Stimulated activated CD4-positive, alpha-beta T cell treated with anti-CD3 and anti-CD28 coated beads, Interleukin-12 subunit alpha, Interleukin-12 subunit beta, amount 100 ng/mL, for 4 hours (primary cell): ENCODE data around the gene C10orf62.
"Not testable (repeated sequence)": the region's sequence is repeated elsewhere in the genome, so short reads cannot be mapped to it uniquely, and the experiment has no call there.

Experiments
- DNase-seq: peaks from one replicate; pipeline ENCODE4 v3.0.0-alpha.2; 2020

C10orf62 gene

GRCh38 chr10:97589479-97589878 lies at the start of gene C10orf62:
TSS of gene C10orf62 (plus strand) at chr10:97589721. CDS start at chr10:97589898, 177 bp downstream.
- no peak for DNase-seq

DNA sequence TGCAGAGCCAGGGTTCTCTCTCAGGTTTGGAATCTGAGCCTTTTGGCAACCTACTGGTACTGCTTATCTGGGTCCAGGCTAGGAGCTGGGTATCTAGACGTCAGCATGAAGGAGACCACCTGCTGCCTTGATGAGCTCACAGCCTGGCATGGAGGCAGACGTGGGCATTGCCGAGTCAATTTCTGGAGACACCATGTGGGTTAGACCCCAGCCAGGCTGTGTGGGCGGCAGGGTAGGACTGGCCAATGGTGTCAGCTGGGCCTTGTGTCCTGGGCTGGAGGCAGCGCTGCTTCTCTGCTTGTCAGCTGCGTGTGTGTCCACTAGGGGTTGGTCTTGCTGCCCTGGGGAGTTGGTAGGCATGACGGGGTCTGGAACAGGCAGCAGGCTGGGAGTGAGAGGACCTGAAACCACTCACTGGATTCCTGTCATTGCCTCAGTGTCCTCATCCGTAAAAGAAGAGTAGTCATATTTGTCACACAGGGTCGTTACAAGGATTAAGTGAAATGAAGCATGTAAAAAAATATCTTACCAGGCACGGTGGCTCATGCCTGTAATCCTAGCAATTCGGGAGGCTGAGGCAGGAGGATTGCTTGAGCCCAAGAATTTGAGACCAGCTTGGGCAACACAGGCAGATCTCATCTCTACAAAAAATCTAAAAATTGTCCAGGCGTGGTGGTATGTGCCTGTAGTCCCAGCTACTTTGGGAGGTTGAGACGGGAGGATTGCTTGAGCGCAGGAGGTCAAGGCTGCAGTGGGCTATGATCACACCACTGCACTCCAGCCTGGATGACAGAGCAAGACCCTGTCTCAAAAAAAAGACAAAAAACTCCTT lies 48.6 kb upstream of the C10orf62 start:
- DNase-seq: no peak

DNA sequence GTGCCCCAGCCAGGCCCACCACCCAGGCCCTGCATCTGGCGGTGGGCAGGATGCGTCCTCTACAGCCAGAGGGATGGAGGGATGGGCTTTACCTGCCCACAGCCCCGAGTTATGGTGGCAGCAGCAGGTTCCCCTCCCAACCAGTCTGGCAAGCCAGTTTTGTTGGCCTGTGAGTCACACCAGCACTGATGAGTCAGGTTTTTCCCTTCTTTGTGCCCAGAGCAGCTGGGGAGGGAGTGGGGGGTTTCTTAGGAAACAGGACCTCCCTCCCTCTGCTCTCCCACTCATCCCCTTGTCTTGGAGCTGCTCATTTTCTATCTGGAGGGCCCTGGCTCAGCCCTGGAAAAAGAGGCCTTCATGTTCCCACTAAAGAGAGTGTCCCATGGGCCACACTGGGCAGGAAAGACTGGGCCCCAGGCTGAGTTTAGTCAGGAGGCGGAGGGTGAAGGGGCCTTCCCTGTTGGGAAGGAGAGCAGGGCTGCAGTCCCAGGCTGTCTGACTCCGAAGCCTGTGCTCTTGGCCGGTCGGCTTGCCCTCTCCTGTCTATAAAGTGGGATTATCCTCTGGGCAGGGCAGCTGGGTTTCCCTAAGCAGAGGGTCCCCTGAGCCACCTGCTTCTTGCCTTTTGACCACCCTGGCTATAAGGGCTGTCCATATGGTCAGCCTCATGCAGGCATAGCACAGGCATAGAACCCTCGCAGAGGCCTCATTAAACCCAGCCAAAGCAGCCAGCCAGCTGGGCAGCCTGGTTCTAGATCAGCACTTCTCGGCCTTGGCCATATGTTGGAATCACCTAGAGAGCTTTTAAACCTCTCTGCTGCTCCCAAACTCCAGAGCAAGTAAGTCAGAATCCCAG lies 47.1 kb upstream of the C10orf62 start:
- DNase-seq: peak; percentile 41

DNA sequence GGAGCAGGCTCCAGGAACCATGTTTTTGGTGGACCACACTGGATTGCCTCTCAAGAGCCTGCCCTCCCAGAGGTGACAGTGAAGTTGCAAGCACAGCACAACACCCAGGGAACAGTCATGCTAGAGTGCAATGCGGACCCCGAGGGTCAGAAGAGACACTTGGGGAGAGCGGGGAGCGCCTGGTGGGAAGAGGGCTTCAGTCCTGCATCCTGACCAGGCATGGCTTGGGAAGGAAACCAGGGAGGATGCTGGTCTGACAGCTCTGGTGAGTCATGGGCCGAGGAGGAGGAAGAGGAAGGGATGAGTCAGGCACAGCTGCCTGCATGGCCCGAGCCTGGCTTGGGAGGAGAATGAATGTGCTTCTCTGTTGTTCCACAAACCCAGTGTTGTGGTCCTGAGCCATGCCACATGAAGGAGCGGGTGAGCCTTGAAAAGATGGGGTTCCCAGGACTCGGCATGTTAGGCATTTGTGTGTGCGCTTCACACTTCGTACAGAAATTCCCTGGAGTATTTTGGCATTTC lies 46.4 kb upstream of the C10orf62 start:
- DNase-seq: peak; percentile 52

GRCh38 chr10:97546456-97547270 lies 42.9 kb upstream of the C10orf62 start:
- no peak for DNase-seq

DNA sequence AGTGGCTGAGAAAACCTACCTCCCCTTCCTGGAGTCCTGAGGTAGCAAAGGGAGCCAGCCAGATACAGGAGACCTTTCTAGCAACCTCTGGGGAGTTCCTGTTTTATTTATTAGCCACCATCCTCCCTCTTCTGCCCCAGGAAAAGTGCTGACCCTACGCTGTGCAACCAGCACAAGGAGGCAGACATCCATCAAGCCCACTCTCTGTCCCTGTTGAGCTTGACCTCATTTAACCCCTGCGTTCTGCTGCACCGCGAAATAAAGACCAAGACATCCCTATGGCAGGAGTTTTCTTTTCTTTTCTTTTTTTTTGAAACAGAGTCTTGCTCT lies 42.3 kb upstream of the C10orf62 start:
- no peak for DNase-seq

GRCh38 chr10:97547962-97548361 lies 41.6 kb upstream of the C10orf62 start:
- no peak for DNase-seq

DNA sequence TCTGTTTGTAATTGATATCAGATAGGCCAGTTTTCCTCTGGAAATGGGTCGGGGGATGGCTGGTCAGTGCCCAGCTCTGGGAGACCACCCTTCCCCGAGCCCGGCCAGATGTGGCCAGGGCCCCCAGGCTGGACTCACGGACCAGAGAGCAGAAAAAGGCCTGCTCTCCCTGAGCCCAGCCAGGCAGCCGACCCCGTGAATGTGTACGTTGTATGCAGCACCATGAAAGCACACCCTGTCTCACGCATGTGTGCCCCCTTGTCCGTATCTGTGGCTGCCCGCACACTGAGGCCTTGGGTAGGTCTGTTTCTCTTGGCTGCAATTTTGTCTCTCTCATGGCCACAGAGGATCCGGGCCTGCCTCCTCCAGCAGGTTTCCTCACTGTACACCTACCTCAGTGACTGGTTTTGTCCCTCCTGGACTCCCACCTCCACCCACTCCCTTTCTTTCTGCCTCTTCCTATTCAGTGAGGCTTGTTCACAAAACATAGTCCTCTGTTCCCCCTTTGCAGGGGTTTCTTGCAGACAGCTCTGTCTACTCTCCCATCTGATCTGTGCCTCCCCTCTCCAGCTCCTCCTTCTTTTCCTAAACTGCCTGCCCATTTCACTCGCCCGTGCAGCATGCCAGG lies 40.6 kb upstream of the C10orf62 start:
- no peak for DNase-seq

DNA sequence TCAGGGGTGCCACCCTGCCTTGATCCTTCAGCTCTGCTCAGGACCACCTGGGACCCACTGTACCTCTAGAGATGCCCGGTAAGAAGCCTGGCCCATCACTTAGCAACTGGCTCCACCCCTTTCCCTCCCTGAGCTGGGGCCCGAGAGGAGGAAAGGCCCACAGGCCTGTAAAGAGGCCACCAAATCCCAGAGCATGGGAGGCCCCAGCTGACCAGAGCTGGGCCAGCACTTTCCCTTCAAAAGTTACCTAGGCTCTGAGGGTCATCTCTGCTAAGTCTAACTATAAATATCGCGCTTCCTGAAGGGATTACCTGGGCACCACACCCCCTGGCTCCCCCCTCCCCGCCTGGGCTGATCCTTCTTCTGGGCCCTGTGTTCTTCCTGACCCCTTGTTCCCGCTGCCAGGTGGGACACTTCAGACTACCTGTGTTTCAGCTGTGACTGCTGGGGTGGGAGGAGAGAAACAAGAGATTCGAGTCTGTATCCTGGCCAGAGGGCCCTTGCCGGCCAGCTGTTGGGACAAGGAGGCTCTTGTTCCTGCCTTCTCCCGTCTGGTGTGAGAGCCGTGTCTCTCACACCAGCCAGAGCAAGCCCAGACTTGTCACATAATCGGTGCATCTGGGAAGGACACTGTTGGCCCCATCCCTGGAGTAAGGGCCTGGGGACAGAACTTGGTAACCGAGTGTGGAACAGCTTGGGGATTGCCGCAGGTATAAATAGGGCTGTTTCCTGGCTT lies 39.8 kb upstream of the C10orf62 start:
- no peak for DNase-seq

DNA sequence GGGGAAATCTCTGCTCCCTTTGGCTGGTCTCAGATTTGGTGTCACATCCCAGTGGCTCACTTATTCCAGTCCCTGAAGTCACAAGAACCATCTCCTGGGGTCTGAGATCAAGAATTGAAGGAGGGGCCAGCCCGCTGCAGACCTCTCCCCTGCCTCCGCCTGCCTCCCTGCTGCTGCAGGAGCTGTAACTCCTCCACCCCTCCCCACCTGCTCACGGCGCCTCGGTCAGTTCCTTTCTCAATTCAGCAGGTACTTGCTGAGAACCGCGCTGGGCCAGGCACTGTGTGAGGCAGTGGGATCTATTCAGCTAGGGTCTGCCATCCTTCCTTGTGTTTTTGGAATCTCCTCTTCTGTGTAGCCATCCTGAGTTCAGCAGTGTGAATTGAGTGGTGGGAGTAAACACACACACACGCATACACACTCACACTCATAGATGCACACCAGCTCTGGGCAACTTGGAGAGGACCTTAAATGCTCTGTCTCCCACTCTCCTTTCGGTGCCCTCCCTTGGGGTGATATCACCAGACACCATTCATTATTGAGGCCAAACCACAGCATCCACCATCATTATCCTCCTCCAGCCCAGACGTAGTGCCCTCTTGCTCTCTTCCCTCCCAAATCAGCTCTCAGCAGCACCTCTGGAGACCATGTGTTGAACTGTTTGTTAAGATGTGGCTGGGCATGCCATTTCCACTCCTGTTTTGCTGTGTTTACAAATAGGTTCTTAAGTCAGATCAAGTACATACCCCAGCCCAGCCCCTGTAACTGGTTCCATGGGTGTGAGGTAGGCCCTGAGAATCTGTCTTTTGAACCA lies 39.0 kb upstream of the C10orf62 start:
- no peak for DNase-seq

GRCh38 chr10:97551271-97551670 lies 38.2 kb upstream of the C10orf62 start:
- no peak for DNase-seq

DNA sequence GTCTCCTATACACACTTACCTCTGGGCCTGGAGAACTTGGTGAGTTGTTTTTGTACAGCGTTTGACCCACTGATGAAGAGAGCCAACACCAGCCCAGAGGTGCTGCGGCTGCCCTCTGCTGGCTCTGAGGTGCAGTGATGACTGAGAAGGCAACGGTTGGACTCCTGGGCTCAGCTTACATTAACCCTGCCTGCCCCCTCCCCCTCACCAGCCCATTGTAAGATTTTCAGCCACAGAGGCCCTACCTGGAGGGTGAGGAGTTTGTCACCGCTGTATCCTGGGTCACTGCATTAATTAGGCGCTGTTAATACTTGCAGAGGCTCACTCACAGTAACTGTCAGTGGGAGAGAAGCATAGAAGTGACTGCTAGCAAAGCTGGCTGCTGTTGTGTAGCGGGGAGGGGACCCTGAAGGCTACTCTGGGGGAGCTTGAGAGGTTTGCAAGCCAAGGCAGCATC lies 35.9 kb upstream of the C10orf62 start:
- peak; percentile 57 for DNase-seq

- not testable (repeated sequence) for DNase-seq
Observed at GRCh38 chr10:97554336-97554735, 35.2 kb upstream of the C10orf62 start.

DNA sequence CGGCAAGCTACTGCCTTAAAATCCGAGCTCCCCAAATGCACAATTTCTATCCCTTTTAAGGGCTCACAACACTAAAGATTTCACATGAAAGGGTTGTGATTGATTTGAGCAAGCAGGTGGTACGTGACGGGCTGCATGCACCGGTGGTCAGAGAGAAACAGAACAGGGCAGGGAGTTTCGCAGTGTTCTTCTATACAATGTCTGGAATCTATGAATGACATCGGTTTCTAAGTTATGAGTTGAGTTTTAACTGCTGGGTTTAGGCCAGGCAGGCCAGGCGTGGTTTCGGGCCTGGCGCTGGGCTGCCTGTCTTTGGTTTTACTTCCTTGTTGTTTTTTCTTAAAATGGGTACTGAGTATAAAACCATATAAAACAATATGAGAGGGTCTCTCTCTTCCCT lies 34.0 kb upstream of the C10orf62 start:
- not testable (repeated sequence) for DNase-seq

GRCh38 chr10:97560731-97561381 lies 28.7 kb upstream of the C10orf62 start:
- not testable (repeated sequence) for DNase-seq

- not testable (repeated sequence) for DNase-seq
Observed at GRCh38 chr10:97561386-97562077, 28.0 kb upstream of the C10orf62 start.

- not testable (repeated sequence) for DNase-seq
Observed at GRCh38 chr10:97562329-97562728, 27.2 kb upstream of the C10orf62 start.

DNA sequence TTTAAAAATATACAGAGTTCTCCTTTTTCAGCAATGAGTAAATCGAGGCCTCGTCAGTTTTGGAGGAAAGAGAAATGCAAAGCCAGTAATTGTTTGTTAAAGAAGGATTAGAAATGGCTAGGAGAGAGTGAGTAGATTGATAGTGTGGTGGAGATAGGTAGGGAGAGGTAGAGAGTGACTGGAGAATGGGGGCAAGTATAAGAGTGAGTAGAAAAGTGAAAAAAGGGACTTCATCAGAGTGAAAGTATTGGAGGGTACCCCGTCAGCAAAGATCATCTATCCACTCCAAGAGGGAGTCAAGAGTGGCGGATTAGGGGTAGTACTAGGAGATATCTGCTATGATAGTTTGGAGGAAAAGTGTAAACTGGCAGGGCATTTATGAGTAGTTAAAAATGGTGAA lies 26.2 kb upstream of the C10orf62 start:
- DNase-seq: no peak

DNA sequence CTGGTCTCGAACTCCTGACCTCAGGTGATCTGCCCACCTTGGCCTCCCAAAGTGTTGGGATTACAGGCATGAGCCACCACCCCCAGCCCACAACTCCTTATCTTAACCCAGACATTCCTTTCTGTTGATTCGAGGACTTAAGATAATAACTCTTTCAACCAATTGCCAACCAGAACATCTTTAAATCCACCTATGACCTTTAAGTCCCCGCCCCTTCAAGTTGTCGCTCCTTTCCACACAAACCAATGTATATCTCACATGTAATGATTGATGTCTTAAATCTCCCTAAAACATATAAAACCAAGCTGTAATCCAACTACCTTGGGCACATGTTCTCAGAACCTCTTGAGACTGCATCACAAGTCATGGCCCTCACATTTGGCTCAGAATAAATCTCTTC lies 24.7 kb upstream of the C10orf62 start:
- no peak for DNase-seq
